Activated CD4-positive, CD25-positive, alpha-beta regulatory T cell treated with anti-CD3 and anti-CD28 coated beads, Interleukin-2, amount 50 U/mL, for 16 hours (primary cell): ENCODE data around the gene GAS6.
"Not testable (repeated sequence)": the region's sequence is repeated elsewhere in the genome, so short reads cannot be mapped to it uniquely, and the experiment has no call there.

Experiments
- DNase-seq: peaks from one replicate; pipeline ENCODE4 v3.0.0-alpha.2; 2020; ENCODE audit warnings: low read depth, low spot score

Gene GAS6

GRCh38 chr13:113867913-113868312 is 4.0 kb upstream of the GAS6 start:
- not testable (repeated sequence) for DNase-seq

- DNase-seq = no peak
These were observed 1.6 kb upstream of the GAS6 start for GRCh38 chr13:113865427-113865826.

GRCh38 chr13:113864273-113864890 is 506 bp upstream of the GAS6 start:
- DNase-seq = no peak

- no peak for DNase-seq
These were observed 849 bp downstream of the GAS6 start for GRCh38 chr13:113862931-113863523.

GRCh38 chr13:113862191-113862930 is 1.5 kb downstream of the GAS6 start:
- no peak for DNase-seq

- no peak for DNase-seq
These were observed 2.3 kb downstream of the GAS6 start for GRCh38 chr13:113861433-113862030.

- DNase-seq = no peak
These were observed 3.0 kb downstream of the GAS6 start for GRCh38 chr13:113860665-113861432.

- no peak for DNase-seq
These were observed 3.7 kb downstream of the GAS6 start for GRCh38 chr13:113860051-113860664.

GRCh38 chr13:113859311-113860050 is 4.4 kb downstream of the GAS6 start:
- DNase-seq = no peak

- no peak for DNase-seq
These were observed 6.2 kb downstream of the GAS6 start for GRCh38 chr13:113857531-113858195.

GRCh38 chr13:113856716-113857065 is 7.2 kb downstream of the GAS6 start:
- no peak for DNase-seq

GRCh38 chr13:113855931-113856715 is 7.8 kb downstream of the GAS6 start:
- no peak for DNase-seq

GRCh38 chr13:113855012-113855921 is 8.6 kb downstream of the GAS6 start:
- no peak for DNase-seq

GRCh38 chr13:113854238-113855011 is 9.5 kb downstream of the GAS6 start:
- DNase-seq = no peak

GRCh38 chr13:113853518-113854237 is 10.2 kb downstream of the GAS6 start:
- DNase-seq = no peak

GRCh38 chr13:113852536-113853517 is 11.0 kb downstream of the GAS6 start:
- no peak for DNase-seq
